HG03097 (cell line): ENCODE results near the gene TBC1D8.
"Not testable (repeated sequence)": the region's sequence is repeated elsewhere in the genome, so short reads cannot be mapped to it uniquely, and the experiment has no call there.

Source experiments
- ATAC-seq: cut with Tn5 transposase; IDR thresholded peaks from one replicate; pipeline ENCODE4 v1.9.1; 2021; ENCODE audit not compliant: unreplicated experiment, low FRiP score

Gene TBC1D8

GRCh38 chr2:101151146-101151858 is at the start of gene TBC1D8:
TSS of gene TBC1D8 (minus strand) at chr2:101151382. CDS start at chr2:101151253, 129 bp downstream.
- peak; percentile 56 for ATAC-seq

- no peak for ATAC-seq
These were observed 49.5 kb upstream of the TBC1D8 start for GRCh38 chr2:101200676-101201075.

GRCh38 chr2:101199251-101199791 is 48.1 kb upstream of the TBC1D8 start:
- no peak for ATAC-seq

GRCh38 chr2:101197814-101198213 is 46.6 kb upstream of the TBC1D8 start:
- ATAC-seq = no peak

- no peak for ATAC-seq
These were observed 46.1 kb upstream of the TBC1D8 start for GRCh38 chr2:101197215-101197745.

GRCh38 chr2:101195871-101196661 is 44.9 kb upstream of the TBC1D8 start:
- ATAC-seq = no peak

GRCh38 chr2:101193033-101193626 is 41.9 kb upstream of the TBC1D8 start:
- no peak for ATAC-seq

GRCh38 chr2:101190747-101191516 is 39.8 kb upstream of the TBC1D8 start:
- ATAC-seq = no peak

- no peak for ATAC-seq
These were observed 37.7 kb upstream of the TBC1D8 start for GRCh38 chr2:101188683-101189405.

GRCh38 chr2:101187131-101187530 is 35.9 kb upstream of the TBC1D8 start:
- no peak for ATAC-seq

- ATAC-seq = no peak
These were observed 34.5 kb upstream of the TBC1D8 start for GRCh38 chr2:101185656-101186055.

- ATAC-seq = no peak
These were observed 33.9 kb upstream of the TBC1D8 start for GRCh38 chr2:101185085-101185484.

GRCh38 chr2:101179982-101180381 is 28.8 kb upstream of the TBC1D8 start:
- no peak for ATAC-seq

GRCh38 chr2:101176803-101177202 is 25.6 kb upstream of the TBC1D8 start:
- ATAC-seq = no peak

- no peak for ATAC-seq
These were observed 24.8 kb upstream of the TBC1D8 start for GRCh38 chr2:101175991-101176390.

GRCh38 chr2:101173707-101174295 is 22.6 kb upstream of the TBC1D8 start:
- ATAC-seq = no peak

GRCh38 chr2:101169822-101170221 is 18.6 kb upstream of the TBC1D8 start:
- ATAC-seq = not testable (repeated sequence)

GRCh38 chr2:101168706-101169105 is 17.5 kb upstream of the TBC1D8 start:
- ATAC-seq = no peak

- not testable (repeated sequence) for ATAC-seq
These were observed 16.4 kb upstream of the TBC1D8 start for GRCh38 chr2:101167532-101167931.
